Transverse colon (tissue), 3 donors: ENCODE data around the gene NOXO1.
"Not testable (repeated sequence)": the region's sequence is repeated elsewhere in the genome, so short reads cannot be mapped to it uniquely, and the experiment has no call there.

Source experiments
- EP300 ChIP-seq: sonication (generic); formaldehyde crosslinking; IDR thresholded peaks from one replicate; pipeline ENCODE4 v1.6.1; 2017; ENCODE audit warnings: antibody characterized with exemption, low read depth
- POLR2A ChIP-seq: fragments of 450-650 bp; IDR thresholded peaks from one replicate; pipeline ENCODE4 v1.6.1; 2016; ENCODE audit warnings: antibody characterized with exemption, mild to moderate bottlenecking, moderate library complexity
- TF ChIP-seq, protein P1 (sequence below), 5 experiments: fragments of 200-600 bp in 3 of 5; fragments of 450-650 bp in 2 of 5; sonication (generic) in 3 of 5; IDR thresholded peaks; 1 replicate in 2 of 5; 2 replicates in 3 of 5; pipeline ENCODE4 v1.5.1; 2016 to 2017; ENCODE audit warnings: antibody characterized with exemption in 5 of 5, inconsistent platforms in 3 of 5, mild to moderate bottlenecking in 2 of 5, moderate library complexity in 1 of 5

DNA sequence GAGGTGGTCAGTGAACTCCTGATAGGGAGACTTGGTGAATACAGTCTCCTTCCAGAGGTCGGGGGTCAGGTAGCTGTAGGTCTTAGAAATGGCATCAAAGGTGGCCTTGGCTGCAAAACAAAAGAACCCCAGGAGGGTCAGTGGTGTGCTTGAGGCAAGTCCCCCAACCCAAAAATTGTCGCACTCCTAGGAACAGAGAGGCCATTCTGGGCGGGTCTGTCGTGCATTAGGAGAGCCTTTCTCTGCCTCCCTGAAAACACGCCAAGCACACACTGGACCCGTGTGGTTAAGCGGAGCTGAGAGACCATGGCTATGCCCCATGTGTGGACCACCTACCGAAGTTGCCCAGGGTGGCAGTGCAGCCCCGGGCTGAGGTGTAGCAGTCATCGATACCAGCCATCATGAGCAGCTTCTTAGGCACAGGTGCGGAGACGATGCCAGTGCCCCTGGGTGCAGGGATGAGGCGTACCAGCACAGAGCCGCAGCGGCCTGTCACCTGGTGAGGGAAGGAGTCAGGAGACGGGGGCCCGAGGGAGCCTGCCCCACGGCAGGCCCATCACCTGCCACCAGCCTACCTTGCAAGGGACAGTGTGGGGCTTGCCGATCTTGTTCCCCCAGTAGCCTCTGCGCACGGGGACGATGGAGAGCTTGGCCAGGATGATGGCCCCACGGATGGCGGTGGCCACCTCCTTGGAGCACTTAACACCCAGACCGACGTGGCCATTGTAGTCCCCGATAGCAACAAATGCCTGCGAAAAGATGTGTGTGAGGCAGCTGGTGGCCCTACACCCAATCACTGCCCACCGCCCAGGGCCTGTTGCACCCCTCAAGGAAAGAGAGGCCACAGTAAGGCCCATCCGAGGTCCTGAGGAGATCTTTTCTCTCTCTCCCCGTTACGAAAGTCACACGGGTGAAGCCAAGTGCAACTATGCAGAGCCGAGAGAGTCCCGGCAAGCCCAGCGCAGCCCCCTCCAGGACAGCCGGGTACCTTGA lies 18.8 kb downstream of the NOXO1 start:
- TF ChIP-seq, protein P1, sequence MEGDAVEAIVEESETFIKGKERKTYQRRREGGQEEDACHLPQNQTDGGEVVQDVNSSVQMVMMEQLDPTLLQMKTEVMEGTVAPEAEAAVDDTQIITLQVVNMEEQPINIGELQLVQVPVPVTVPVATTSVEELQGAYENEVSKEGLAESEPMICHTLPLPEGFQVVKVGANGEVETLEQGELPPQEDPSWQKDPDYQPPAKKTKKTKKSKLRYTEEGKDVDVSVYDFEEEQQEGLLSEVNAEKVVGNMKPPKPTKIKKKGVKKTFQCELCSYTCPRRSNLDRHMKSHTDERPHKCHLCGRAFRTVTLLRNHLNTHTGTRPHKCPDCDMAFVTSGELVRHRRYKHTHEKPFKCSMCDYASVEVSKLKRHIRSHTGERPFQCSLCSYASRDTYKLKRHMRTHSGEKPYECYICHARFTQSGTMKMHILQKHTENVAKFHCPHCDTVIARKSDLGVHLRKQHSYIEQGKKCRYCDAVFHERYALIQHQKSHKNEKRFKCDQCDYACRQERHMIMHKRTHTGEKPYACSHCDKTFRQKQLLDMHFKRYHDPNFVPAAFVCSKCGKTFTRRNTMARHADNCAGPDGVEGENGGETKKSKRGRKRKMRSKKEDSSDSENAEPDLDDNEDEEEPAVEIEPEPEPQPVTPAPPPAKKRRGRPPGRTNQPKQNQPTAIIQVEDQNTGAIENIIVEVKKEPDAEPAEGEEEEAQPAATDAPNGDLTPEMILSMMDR (IDR thresholded peaks at IDR 0.05), result not testable (repeated sequence)
- not testable (repeated sequence) for TF ChIP-seq POLR2A, EP300
